T-cell (primary cell): ENCODE results near the gene NMT2. TPM values are rescaled to one million over a fixed set of nuclear protein-coding genes. Genes with fewer than 3 reads are reported as not detected.

ENCODE experiments used
- ATAC-seq, 4 experiments: fragments of 200-7000 bp in 3 of 4; fragments of 150-1000 bp in 1 of 4; cut with Tn5 transposase; replicated peaks in 1 of 4; 1 replicate in 3 of 4; 2 replicates in 1 of 4; pipeline ENCODE4 v1.10.0; 2021; ENCODE audit warnings: moderate library complexity in 3 of 4, mild to moderate bottlenecking in 2 of 4, moderate number of reproducible peaks in 1 of 4
- CTCF ChIA-PET, 2 donors: fragments of 300-600 bp; sonication (Branson Sonifier 250); formaldehyde crosslinking; loops; one replicate each; lab custom pipeline; 2022; ENCODE audit warnings: antibody characterized with exemption in 2 of 2; lab: Charles Lee
- POLR2A ChIA-PET, 2 donors: fragments of 300-600 bp; sonication (Branson Sonifier 250); formaldehyde crosslinking; loops; one replicate each; lab custom pipeline; 2022; ENCODE audit warnings: antibody characterized with exemption in 2 of 2; lab: Charles Lee
- DNase-seq, 35 experiments: peaks; one replicate each; pipeline versions ENCODE4 v3.0.0 to v3.0.0-alpha.2; 2013 to 2023
- H3K27ac ChIP-seq: one replicate; pipeline ENCODE4 v1.5.1; 2013; ENCODE audit warnings: low read length
- H3K27me3 ChIP-seq, 2 experiments: replicated peaks in 1 of 2; 1 replicate in 1 of 2; 2 replicates in 1 of 2; pipeline versions ENCODE4 v1.6.1 to v1.7.0; 2013; ENCODE audit warnings: low read length in 1 of 2, mixed read lengths in 1 of 2; ENCODE audit not compliant: control insufficient read depth in 2 of 2, insufficient read depth in 2 of 2; ENCODE audit errors: extremely low read depth in 1 of 2
- H3K36me3 ChIP-seq, 2 donors: 1 replicate in 1 of 2; 2 replicates in 1 of 2; pipeline versions ENCODE4 v1.6.1 to v1.7.0; 2013; ENCODE audit warnings: low read length in 1 of 2; ENCODE audit not compliant: control insufficient read depth in 2 of 2, insufficient read depth in 1 of 2; ENCODE audit errors: extremely low read depth in 1 of 2
- H3K4me1 ChIP-seq, 2 experiments: 1 replicate in 1 of 2; 2 replicates in 1 of 2; pipeline versions ENCODE4 v1.6.1 to v1.7.0; 2013; ENCODE audit warnings: low read length in 2 of 2, mixed read lengths in 1 of 2; ENCODE audit not compliant: insufficient read depth in 2 of 2, control insufficient read depth in 1 of 2; ENCODE audit errors: extremely low read depth in 1 of 2
- H3K4me3 ChIP-seq, 2 donors: 1 replicate in 1 of 2; 2 replicates in 1 of 2; pipeline versions ENCODE4 v1.5.1 to v1.7.0; 2013; ENCODE audit warnings: mild to moderate bottlenecking in 2 of 2, low read length in 1 of 2, moderate library complexity in 1 of 2; ENCODE audit not compliant: control insufficient read depth in 1 of 2; ENCODE audit errors: extremely low read depth in 1 of 2
- H3K9me3 ChIP-seq: 2 replicates; pipeline ENCODE4 v1.7.0; 2013
- H3K27ac Mint-ChIP-seq, 2 donors: one replicate each; pipeline ENCODE4 v1.8.0; 2020 to 2021; ENCODE audit warnings: mild to moderate bottlenecking in 2 of 2, mixed read lengths in 2 of 2
- H3K27me3 Mint-ChIP-seq, 2 donors: one replicate each; pipeline ENCODE4 v1.8.0; 2021 to 2022; ENCODE audit warnings: mixed read lengths in 2 of 2
- H3K36me3 Mint-ChIP-seq: one replicate; pipeline ENCODE4 v1.8.0; 2021; ENCODE audit warnings: mixed read lengths
- H3K4me1 Mint-ChIP-seq, 3 donors: one replicate each; pipeline ENCODE4 v1.8.0; 2020 to 2022; ENCODE audit warnings: mixed read lengths in 3 of 3, mild to moderate bottlenecking in 1 of 3
- H3K4me3 Mint-ChIP-seq, 3 donors: one replicate each; pipeline ENCODE4 v1.8.0; 2020 to 2022; ENCODE audit warnings: mild to moderate bottlenecking in 3 of 3, mixed read lengths in 3 of 3, moderate library complexity in 3 of 3
- H3K9me3 Mint-ChIP-seq, 3 donors: one replicate each; pipeline ENCODE4 v1.8.0; 2020 to 2022; ENCODE audit warnings: mixed read lengths in 3 of 3
- WGBS: methylation state at CpG from one replicate; pipeline ENCODE4 v1.1.5; 2013; ENCODE audit warnings: missing lambda C conversion rate; ENCODE audit not compliant: insufficient coverage; 5-methylcytosine and 5-hydroxymethylcytosine counted together
- total RNA-seq, 35 experiments: library from RNA in 6 of 35; stranded (reverse) in 6 of 35; fragments of 120-200 nt in 1 of 35; gene quantifications; one replicate each; pipeline versions ENCODE4 v1.2.1 to v1.2.4 and lab custom pipeline; 2013 to 2026

NMT2 gene
- total RNA-seq, 5 donors from 2014 or later (not counting 1 experiment from before 2014, with no cell fraction given), result 35.5 to 80.4 (median 40.8) TPM

- POLR2A ChIA-PET, result no interaction called here
- peaks cover 6% of the 10 kb centered on the region for H3K36me3 Mint-ChIP-seq
- peaks cover 0 to 14% of the 10 kb centered on the region in 2 experiments for H3K27me3 ChIP-seq
- DNase-seq (no peak), ATAC-seq (no peak)
- H3K9me3 ChIP-seq, result no peaks in the 10 kb centered on the region
- H3K27me3 Mint-ChIP-seq, result peaks cover 8% of the 10 kb centered on the region in 2 donors
- peaks cover 0 to 3% (median 0%) of the 10 kb centered on the region in 3 donors for H3K9me3 Mint-ChIP-seq
- no peak overlapping the region for H3K27ac ChIP-seq
- no peak overlapping the region for H3K4me3 Mint-ChIP-seq
- CTCF ChIA-PET, result interaction anchor here in 1 of 2 donors (0.6 kb wide), 1 partner anchor 54 kb away, joined by 3 read pairs; no protein-coding TSS in a partner anchor
- H3K4me3 ChIP-seq, result no peak overlapping the region
- no peaks in the 10 kb centered on the region for H3K4me1 Mint-ChIP-seq
- H3K27ac Mint-ChIP-seq, result no peak overlapping the region
- no peaks in the 10 kb centered on the region for H3K4me1 ChIP-seq
- no CpG with 5 or more reads among the region's 3 CpGs for WGBS
- H3K36me3 ChIP-seq, result no peaks in the 10 kb centered on the region
Observed at GRCh38 chr10:15068802-15069201, 99.7 kb downstream of the NMT2 start.

GRCh38 chr10:15067154-15067553 is 101.3 kb downstream of the NMT2 start:
- Histone ChIP-seq H3K4me1 (no peaks in the 10 kb centered on the region), H3K4me3 (no peak overlapping the region), H3K9me3 (no peaks in the 10 kb centered on the region), H3K36me3 (no peaks in the 10 kb centered on the region), H3K27ac (no peak overlapping the region), H3K27me3 (peaks cover 0 to 22% of the 10 kb centered on the region in 2 experiments)
- CTCF ChIA-PET, result no interaction called here
- DNase-seq (no peak), ATAC-seq (no peak)
- H3K27me3 Mint-ChIP-seq, result peaks cover 8 to 11% of the 10 kb centered on the region in 2 donors
- H3K27ac Mint-ChIP-seq, result no peak overlapping the region
- POLR2A ChIA-PET, result no interaction called here
- no peaks in the 10 kb centered on the region for H3K4me1 Mint-ChIP-seq
- peaks cover 0 to 3% (median 0%) of the 10 kb centered on the region in 3 donors for H3K9me3 Mint-ChIP-seq
- 90% methylated on average over 4 of the region's 5 CpGs for WGBS
- H3K4me3 Mint-ChIP-seq, result no peak overlapping the region
- peaks cover 6% of the 10 kb centered on the region for H3K36me3 Mint-ChIP-seq

- Mint-ChIP-seq H3K36me3 (peaks cover 16% of the 10 kb centered on the region), H3K9me3 (peaks cover 7 to 22% (median 9%) of the 10 kb centered on the region in 3 donors), H3K27me3 (peaks cover 16 to 22% of the 10 kb centered on the region in 2 donors), H3K4me1 (no peaks in the 10 kb centered on the region), H3K27ac (no peak overlapping the region), H3K4me3 (no peak overlapping the region)
- 57% methylated on average over 1 of the region's 2 CpGs for WGBS
- H3K27me3 ChIP-seq, result peaks cover 0 to 18% of the 10 kb centered on the region in 2 experiments
- no peaks in the 10 kb centered on the region for H3K4me1 ChIP-seq
- ChIA-PET CTCF (no interaction called here), POLR2A (no interaction called here)
- no peaks in the 10 kb centered on the region for H3K36me3 ChIP-seq
- no peaks in the 10 kb centered on the region for H3K9me3 ChIP-seq
- ATAC-seq, result no peak
- DNase-seq, result no peak
- no peak overlapping the region for H3K4me3 ChIP-seq
- no peak overlapping the region for H3K27ac ChIP-seq
Observed at GRCh38 chr10:15060638-15061037, 107.9 kb downstream of the NMT2 start.

- no peaks in the 10 kb centered on the region for H3K9me3 ChIP-seq
- H3K27me3 ChIP-seq, result peaks cover 0 to 18% of the 10 kb centered on the region in 2 experiments
- H3K36me3 ChIP-seq, result no peaks in the 10 kb centered on the region
- H3K27ac Mint-ChIP-seq, result no peak overlapping the region
- peaks cover 13% of the 10 kb centered on the region for H3K36me3 Mint-ChIP-seq
- WGBS, result 83% methylated on average over 1 of the region's 4 CpGs
- no peak overlapping the region for H3K27ac ChIP-seq
- no peak for DNase-seq
- H3K4me1 Mint-ChIP-seq, result no peaks in the 10 kb centered on the region
- H3K4me3 ChIP-seq, result no peak overlapping the region
- H3K4me1 ChIP-seq, result no peaks in the 10 kb centered on the region
- no peak for ATAC-seq
- H3K27me3 Mint-ChIP-seq, result peaks cover 12 to 17% of the 10 kb centered on the region in 2 donors
- peaks cover 7 to 18% (median 9%) of the 10 kb centered on the region in 3 donors for H3K9me3 Mint-ChIP-seq
- POLR2A ChIA-PET, result interaction anchor here in 1 of 2 donors (0.6 kb wide), 1 partner anchor 32 kb away, joined by 3 read pairs; no protein-coding TSS in a partner anchor
- CTCF ChIA-PET, result no interaction called here
- H3K4me3 Mint-ChIP-seq, result no peak overlapping the region
Observed at GRCh38 chr10:15059914-15060313, 108.6 kb downstream of the NMT2 start.

- no peak for DNase-seq
- no peak for ATAC-seq
- H3K27ac Mint-ChIP-seq, result no peak overlapping the region
- H3K36me3 Mint-ChIP-seq, result peaks cover 13% of the 10 kb centered on the region
- POLR2A ChIA-PET, result interaction anchor here in 1 of 2 donors (0.6 kb wide), 1 partner anchor 40 kb away, joined by 5 read pairs; no protein-coding TSS in a partner anchor
- no peak overlapping the region for H3K4me3 ChIP-seq
- H3K4me1 Mint-ChIP-seq, result no peaks in the 10 kb centered on the region
- H3K9me3 ChIP-seq, result no peaks in the 10 kb centered on the region
- WGBS, result no CpG with 5 or more reads among the region's 1 CpG
- H3K27me3 Mint-ChIP-seq, result peaks cover 12 to 17% of the 10 kb centered on the region in 2 donors
- no peak overlapping the region for H3K4me3 Mint-ChIP-seq
- H3K27me3 ChIP-seq, result peaks cover 0 to 18% of the 10 kb centered on the region in 2 experiments
- no peak overlapping the region for H3K27ac ChIP-seq
- H3K36me3 ChIP-seq, result no peaks in the 10 kb centered on the region
- H3K9me3 Mint-ChIP-seq, result peaks cover 7 to 18% (median 9%) of the 10 kb centered on the region in 3 donors
- CTCF ChIA-PET, result no interaction called here
- no peaks in the 10 kb centered on the region for H3K4me1 ChIP-seq
Observed at GRCh38 chr10:15058689-15059088, 109.8 kb downstream of the NMT2 start.

Other genes starting within 250 kb of the NMT2 start
- 10 to 100 TPM; 13.6 to 26.5 (median 23.1) TPM for gene DCLRE1C, start 214.6 kb downstream of the NMT2 start, total RNA-seq
- gene MEIG1, start 209.3 kb downstream of the NMT2 start, total RNA-seq, result not detected
- not detected for gene OLAH, start 124.8 kb downstream of the NMT2 start, total RNA-seq
- under 1 TPM in 3 of 5 donors, not detected in 2; 0.28 to 0.98 (median 0.35) TPM for gene ACBD7, start 79.9 kb downstream of the NMT2 start, total RNA-seq
- 10 to 100 TPM in 4 of 5 donors, 1 to 10 TPM in 1; 8.2 to 21.0 (median 16.6) TPM for gene RPP38, start 71.3 kb downstream of the NMT2 start, total RNA-seq
- gene FAM171A1, start 202.6 kb upstream of the NMT2 start, total RNA-seq, result 1 to 10 TPM; 4.6 to 8.6 (median 7.2) TPM